Stimulated activated CD8-positive, alpha-beta memory T cell treated with anti-CD3 and anti-CD28 coated beads, Interleukin-15, amount 100 ng/mL, for 1 hour (primary cell): ENCODE results near the gene CENPW.

Experiments
- DNase-seq: peaks from one replicate; pipeline ENCODE4 v3.0.0-alpha.2; 2020; ENCODE audit warnings: low read depth

CENPW gene

GRCh38 chr6:126339796-126340609 is at the start of gene CENPW:
Gene CENPW, plus strand, starts transcription at chr6:126340115. Its CDS starts 159 bp downstream, at chr6:126340274.
- DNase-seq = peak; percentile 89

DNA sequence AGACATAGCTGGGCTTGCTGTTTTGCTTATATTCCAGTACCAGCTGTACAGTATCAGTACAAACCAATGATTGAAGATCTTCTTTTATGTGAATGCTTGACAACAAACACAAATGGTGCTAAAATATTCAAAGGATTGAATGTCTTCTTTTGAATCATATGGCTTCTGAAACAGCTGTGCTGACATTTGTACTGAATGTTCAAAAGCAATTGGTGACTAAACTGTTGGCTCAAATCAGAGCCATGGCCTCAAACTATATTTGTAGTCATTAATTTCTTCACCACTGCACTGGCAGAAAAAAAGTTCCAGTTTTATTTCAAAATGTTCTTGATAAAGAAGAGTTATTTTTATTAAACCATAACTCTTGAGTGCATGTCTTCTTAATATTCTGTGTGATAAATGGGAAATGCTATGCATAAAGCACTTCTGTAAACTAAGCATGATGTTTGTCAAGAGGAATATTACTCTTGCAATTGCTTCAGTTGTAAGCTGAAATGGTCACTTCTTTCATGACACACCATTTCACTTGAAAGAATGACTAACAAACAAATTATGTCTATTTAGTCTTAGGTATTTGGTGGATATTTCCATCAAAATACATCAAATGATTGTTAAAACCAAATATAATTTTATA is 45.9 kb upstream of the CENPW start:
- no peak for DNase-seq

GRCh38 chr6:126300126-126300525 is 39.8 kb upstream of the CENPW start:
- DNase-seq = no peak

DNA sequence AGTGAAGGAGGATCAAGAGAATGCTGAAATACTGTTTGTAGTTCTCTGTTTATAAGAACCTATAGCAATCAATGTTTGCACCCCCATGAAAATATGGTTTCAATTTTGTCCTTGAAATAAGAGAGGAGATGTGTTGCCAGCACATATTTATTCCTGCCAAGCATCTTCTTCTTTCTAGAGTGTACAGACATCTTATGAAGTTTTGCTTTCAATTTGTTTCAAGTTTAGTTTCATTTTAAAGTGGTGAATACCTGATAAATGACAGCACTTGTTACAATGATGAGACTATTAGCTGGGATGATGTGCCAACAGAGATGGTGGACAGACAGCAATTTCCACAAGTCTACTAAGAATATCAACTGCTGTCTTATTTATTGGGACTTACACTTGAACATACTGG is 39.2 kb upstream of the CENPW start:
- DNase-seq = no peak

- no peak for DNase-seq
These were observed 37.7 kb upstream of the CENPW start for GRCh38 chr6:126302191-126302590.

DNA sequence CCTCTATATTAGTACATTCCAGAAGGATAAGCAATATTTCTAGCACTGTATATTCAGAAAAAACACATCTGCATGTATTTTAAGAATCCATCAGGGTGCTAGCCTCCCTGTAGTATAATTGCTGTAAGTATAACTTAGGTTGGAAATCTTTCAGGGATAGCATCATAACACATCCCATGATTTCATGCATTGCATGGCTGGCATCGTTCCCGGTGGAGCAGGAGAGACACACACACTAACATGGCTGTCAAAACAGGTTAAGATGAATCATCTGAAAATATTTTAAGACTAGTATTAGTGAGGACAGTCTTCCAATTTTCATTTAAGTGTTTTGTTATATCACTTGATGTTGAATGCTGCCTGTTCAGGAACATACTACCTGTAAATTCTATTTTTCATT is 32.1 kb upstream of the CENPW start:
- DNase-seq = no peak

DNA sequence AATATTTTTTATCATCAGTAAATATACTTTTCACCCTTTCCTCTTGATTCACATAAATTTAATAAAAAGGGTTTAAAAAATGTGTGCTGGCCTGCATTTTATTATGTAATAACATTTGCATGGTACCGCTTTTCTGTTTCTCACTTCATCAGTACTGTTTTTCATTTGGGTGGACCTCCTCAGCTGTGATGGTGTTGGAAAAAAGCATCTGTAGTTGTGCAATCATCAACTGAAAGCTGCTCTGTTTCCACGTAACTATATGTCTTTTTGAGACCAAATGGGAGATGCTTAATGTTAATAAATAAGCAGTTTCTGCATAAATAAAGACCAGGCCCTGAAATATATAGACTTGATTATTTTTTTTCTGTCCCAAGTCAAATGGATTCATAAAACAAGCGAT is 31.6 kb upstream of the CENPW start:
- DNase-seq = no peak

GRCh38 chr6:126312013-126312665 is 27.8 kb upstream of the CENPW start:
- DNase-seq = no peak

DNA sequence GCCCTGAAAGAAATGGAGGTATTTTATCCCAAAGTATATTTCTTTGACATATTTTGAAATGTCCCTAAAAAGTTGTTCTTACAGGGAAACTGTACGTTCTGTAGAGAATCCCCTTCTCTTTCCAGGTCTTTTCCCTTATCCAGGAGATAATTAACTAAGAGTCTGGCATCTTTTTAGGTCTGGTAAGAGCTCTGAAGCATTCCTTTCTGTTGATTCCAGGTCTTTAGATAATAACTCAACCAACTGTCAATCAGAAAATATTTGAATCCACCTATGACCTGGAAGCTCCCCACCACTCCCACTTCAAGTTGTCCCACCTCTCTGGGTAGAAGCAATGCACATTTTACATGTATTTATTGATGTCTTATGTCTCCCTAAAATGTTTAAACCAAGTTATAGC is 26.0 kb upstream of the CENPW start:
- DNase-seq = no peak

DNA sequence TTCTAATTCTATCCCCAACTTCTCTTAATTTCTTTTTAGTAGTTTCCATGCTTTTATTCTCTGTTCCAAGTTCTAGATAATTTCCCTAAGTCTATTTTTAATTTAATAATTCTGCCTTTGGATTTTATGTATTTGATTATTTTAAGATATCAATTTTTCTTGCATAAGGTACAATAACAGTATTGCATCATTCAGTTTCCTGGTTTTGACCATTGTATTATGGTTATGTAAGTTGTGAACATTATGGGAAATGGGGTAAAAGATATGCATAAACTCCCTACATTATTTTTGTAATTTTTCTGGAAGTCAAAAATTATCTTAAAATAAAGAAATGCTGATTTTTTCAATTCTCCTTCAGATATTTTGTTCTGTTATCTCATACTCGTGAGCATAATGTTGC is 21.1 kb upstream of the CENPW start:
- no peak for DNase-seq

DNA sequence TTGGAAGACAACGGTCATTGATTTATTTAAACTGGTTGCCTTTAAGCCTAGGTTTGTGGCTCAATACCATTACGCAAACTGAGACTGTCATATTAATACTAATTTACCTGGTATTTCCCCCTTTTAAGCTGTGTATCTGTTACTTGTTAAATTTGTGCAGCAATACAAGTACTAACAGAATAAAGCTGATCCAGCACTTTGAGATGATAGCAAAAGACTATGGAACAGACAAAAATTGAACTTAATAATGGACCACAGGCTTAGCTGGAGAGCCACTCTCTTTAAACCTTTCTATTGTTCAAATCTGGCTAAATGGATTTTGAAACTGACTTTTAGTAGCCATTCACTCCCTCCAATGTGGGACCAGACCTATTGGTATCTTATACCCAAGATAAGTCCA is 6.2 kb upstream of the CENPW start:
- no peak for DNase-seq

DNA sequence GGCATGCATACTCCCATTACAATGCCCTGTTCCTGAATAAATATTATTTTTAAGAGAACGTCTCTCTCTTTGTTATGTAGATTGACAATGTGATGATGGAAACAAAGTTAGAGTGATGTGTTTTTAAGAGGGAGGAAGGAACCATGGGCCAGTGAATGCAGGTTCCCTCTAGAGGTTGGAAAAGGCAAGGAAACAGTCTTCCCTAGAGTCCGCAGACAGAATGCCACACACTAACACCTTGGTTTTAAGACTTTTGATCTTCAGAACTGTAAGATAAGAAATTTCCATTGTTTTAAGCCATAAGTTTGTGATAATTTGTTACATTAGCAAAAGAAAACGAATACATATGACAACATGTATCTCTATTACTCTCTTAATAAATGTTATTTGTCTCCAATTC is 4.7 kb upstream of the CENPW start:
- no peak for DNase-seq

DNA sequence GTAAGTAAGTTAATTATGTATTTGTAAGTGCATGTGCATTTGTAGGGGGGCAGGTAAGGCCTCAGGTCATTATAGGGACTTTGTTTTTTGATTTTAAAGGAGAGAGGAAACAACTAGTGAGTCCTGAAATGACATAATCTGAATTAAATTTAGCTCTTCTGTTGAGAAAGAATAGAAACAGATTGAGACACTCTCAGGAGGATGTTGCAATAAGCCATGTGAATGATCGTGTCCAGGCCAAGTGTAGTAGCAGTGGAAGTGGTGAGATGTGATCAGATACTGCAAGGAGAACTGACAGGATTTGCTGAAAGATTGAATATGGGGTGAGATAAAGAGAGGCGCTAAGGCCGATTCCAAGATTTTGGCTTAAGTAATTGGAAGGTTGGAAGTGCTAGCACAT is 2.6 kb upstream of the CENPW start:
- no peak for DNase-seq

DNA sequence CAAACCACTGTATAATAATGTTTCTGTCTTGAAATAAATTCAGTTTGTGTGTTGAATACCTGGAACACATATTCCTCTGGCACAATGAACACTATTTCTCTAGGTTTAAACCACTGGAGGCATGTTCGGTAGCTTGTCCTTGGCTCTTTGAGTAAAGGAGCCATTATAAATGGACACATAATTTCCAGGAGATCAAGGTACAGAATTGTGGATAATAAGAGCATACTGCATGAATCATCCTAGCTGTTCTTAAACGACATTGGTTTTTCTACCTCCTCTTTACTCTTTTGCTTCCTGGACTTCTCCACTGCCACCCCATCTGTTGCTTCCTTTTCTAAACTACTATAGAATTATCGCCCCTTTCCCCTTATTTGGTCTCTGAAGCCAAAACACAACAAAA is 1.2 kb downstream of the CENPW start:
- DNase-seq = no peak

GRCh38 chr6:126344181-126344580 is 4.3 kb downstream of the CENPW start:
- DNase-seq = no peak

- DNase-seq = no peak
These were observed 12.0 kb downstream of the CENPW start for GRCh38 chr6:126351960-126352359.

GRCh38 chr6:126352514-126352913 is 12.6 kb downstream of the CENPW start:
- no peak for DNase-seq

- no peak for DNase-seq
These were observed 16.6 kb downstream of the CENPW start for GRCh38 chr6:126356526-126356925.

DNA sequence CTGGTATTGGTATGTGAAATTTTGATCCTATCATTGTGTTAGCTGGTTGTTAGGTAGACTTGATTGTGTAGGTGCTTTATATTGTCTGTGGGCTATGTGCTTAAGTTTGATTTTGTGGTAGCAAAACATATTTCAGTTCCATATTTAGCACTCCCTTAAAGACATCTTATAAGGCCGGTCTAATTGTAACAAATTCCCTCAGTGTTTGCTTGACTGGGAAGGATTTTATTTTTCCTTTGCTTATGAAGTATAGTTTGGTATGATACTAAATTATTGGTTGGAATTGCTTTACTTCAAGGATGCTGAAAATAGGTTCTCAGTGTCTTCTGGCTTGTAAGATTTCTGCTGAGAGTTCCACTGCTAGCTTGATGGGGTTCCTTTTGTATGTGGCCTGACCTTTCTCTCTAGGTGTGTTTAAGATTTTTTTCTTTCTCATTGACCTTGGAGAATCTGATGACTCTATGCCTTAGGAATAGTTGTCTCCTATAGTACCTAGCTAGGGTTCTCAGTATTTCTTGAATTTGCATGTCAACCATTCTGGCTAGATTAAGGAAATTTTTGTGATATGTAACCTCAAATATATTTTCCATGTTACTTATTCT is 20.1 kb downstream of the CENPW start:
- DNase-seq = no peak

- DNase-seq = no peak
These were observed 22.0 kb downstream of the CENPW start for GRCh38 chr6:126361832-126362440.

DNA sequence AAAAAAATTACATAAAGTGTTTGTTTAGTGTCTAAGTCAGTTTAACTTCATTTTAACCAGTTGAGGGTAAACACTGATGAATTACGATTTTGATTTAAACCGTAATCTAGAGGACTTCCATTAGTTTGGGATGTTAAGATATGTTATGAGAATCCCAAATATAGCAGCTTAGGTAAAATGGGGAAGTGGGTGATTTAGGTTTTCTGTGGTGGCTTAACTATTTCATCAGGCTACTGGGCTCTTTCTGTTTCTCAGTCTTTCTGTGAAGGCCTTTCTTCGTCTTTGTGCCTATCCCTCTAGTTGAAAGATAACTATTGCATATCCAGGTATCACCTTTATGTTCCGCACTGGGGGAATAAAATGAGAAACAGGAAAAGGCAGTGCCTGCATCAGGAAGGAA is 27.9 kb downstream of the CENPW start:
- no peak for DNase-seq

DNA sequence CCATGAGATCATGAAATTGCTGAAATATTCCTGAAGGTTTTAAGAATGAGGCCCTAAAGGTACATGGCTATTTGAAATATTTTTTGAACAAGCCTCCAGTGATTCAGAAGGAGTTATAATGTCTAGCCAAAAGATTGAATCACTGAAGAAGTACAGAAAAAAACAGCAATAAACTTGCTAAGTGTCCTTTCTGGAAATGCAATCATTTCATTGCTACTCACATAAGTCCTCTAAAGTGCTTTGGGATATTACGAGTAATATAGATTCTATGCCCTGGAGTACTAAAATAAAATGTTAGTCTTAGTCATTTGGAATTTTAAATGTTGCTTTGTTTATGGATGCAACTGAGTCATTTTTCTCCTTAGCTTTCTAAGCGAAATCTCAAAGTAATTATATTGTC is 32.7 kb downstream of the CENPW start:
- DNase-seq = no peak
